GM04504 (cell line): ENCODE measurements around the gene ATP11C.

Source experiments
- DNase-seq: peaks from one replicate; pipeline ENCODE4 v3.0.0-alpha.2; 2012; ENCODE audit warnings: low read depth

Gene ATP11C

DNA sequence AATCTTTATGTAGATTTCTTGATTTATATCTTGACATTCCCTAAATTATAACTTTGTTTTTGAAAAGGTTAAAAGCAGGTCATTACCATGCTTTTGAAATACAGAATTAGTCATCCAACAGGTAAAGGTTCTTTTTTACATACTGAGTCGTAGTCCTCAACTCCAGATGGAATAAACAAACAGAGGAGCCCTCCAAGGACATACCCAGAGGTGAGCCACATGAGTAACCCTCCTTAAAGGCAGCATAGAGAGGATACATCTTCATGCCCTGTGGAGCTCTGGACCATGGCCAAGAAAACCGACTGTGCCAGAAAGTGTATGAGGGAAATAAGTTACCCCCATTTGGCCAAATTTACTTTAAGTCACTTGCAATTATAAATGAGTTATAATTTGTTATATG lies 129.6 kb downstream of the ATP11C start:
- no peak for DNase-seq

DNA sequence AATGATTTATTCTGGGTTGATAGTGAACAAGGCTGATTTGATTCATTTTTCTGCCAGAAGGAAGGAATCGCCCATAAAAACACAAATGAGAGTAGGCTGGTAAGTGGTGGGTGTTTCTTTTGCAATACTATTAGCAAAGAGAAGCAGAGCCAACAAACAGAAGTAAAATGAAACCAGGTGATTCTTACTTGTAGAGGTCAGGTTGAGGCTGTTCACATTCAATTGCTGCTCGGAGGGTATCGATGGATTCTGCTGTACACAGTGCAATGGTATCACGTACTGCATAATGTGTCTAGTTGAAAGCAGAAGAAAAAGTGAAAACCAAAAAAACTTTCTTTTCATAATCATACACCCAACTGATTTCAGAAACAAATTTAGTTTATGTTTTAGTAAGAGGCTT lies 130.8 kb downstream of the ATP11C start:
- DNase-seq: no peak

DNA sequence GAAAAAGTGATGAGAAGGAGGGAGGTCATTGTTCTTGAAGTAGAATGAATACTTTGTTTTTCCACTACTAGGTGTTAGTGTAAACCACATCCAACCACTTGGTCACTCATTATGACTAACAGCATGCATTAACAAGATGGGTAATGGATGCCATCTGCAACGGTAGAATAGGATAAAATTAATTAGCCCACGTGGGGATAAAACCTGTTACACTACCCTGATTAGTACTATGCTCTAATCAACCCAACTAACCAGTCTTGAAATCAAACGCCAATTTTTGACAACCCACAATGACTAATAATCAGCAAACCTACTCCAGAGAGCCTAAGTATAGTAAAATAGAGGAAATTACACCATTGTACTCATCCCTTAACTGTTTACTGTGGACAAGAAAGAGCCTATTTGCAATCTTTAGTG lies 131.4 kb downstream of the ATP11C start:
- DNase-seq: no peak

- DNase-seq: no peak
Observed at GRCh38 chrX:139798701-139799100, 134.2 kb downstream of the ATP11C start.

DNA sequence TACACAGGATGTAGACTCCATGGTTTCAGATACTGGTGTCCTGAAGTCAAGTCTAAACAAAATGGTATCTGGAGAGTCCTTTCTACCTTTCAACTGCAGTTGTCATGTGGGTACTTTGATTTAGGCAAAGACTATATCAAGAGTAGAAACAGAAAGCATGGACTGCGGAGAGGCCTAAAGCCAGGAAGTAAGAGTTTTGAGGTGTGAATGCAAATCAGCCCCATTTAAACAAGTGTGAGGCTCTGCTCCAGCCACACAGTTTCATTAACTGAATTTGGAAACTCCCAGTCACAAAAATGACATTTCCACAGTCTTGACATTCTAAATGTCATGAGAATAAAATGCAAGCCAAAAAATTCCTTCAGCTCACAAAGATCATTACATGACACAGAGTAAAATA lies 137.7 kb downstream of the ATP11C start:
- DNase-seq: no peak

DNA sequence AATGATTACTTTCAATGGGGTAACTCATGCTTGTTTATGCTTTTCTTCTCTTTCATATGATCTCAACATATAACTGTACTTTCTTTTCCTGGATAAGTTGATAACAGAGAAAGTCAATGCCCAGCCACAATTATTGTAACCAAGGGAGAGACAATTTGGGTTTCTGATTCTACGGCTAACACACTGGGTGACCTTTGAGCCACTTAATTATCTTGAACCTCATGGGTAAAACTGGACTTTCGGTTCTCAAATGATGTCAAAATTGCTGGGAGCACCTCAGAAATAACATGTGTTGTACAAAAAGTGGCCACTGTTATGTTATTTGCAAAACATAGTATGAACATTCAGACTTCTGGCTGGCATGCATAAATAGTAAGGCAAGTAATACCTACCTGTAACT lies 145.3 kb downstream of the ATP11C start:
- DNase-seq: no peak

DNA sequence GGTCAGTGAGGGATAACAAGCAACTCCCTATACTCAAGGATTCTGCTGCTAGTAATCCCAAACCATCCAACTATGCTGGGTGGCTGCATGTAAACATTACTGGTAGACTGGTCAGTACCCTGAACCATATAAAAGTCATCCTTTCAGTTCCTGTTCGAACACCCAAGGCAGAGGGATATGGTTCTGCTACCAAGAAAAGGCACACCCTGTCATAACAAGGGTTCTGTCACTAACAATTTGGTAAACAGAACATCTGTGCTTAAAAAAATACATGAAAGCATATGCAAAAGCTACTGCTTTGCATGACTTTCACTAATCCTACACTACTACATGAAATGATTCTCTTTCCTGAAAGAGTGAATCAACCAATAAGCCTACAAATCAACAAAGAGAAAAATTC lies 148.0 kb downstream of the ATP11C start:
- DNase-seq: no peak

- DNase-seq: no peak
Observed at GRCh38 chrX:139783959-139784358, 148.9 kb downstream of the ATP11C start.

DNA sequence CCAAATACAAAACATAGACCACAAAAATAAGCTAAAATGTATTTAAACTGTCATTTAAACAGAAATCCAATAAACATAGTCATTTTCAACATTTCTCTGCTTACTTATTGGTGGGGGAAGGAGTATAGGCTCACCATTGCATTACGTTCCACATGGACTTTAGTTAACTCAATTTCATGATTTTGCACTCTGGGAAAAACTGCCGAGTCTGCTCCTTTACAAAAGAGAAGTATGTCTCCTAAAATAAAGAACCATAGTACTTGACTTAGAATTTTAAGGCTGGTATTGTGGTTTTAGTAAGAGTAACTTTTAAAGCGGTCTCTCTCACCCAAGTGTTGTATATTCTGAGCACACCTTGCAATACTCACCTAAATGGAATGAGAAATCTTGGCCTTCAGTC lies 149.8 kb downstream of the ATP11C start:
- DNase-seq: no peak

GRCh38 chrX:139776599-139776998 lies 156.3 kb downstream of the ATP11C start:
- no peak for DNase-seq

DNA sequence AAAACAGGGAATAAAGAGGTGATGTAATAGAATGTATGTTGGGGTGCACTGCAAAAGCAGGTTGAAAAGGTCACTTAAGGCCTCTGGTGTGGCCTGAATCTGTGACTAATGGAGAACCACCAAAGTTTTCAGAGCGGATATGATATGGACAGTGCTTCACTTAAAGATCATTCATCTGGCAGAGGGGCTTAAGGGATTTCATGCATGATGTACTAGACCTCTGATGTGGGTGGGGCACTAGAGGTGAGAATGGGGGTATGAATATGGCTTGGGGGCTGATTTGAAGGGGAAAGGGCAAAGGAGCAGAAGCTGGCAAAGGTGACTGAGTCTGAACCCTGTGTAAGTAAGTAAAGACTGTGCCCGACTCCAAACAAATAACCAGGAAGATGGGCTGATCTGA lies 162.5 kb downstream of the ATP11C start:
- DNase-seq: no peak

GRCh38 chrX:139766545-139766983 lies 166.3 kb downstream of the ATP11C start:
- no peak for DNase-seq

DNA sequence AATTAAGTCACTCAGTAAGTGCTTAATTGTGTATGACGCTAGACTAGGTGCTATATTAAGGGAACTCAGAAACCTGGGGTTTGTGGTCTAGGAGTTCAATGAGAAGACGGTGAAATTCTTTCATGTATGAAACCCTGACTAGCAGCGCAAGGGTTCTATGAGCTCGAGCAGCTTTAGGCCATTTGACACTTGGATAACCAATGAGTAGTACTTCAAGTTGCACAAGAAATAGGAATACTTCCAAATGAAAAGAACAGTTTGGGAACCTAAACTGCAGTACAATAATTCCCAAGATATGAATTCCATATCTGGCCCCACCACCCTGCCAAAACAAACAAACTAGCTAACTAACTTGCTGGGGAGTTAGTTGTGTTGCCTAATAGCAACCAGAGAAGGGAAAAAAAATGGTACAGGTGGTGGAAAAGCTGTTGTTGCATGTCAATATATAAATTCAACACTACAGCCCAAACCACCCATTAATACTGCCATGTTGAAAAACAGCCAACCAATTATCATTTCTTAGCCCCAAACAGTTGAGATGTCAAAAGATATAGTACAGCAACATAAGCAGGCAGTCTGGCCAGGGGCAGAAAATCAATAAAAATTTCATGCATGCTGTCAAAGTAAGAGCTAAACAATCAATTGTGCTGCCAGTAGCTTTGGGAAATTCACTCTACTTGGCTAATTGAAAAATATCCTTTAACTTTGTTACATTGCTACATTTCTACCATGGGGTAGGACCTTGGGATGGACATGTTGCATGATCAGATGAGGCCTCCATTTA lies 170.3 kb downstream of the ATP11C start:
- no peak for DNase-seq

- no peak for DNase-seq
Observed at GRCh38 chrX:139759637-139760036, 173.2 kb downstream of the ATP11C start.

GRCh38 chrX:139758809-139759208 lies 174.0 kb downstream of the ATP11C start:
- DNase-seq: no peak

DNA sequence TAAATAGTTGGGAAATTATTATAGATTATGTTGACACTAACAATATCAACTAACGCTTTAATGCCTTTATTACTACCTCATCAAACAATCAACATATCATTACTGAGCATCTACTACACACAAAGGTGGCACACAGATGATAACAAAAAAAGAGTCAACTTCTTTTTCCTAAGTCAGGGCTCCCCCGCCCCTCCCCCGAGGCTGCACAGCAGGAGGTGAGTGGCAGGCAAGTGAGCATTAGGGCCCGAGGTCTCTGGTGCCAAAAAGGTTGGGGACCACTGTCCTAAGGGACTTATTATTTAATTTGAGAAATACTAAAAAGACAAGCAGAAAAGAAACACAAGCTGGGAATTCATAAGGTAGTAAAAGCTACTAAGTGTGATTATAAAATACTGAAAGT lies 174.6 kb downstream of the ATP11C start:
- DNase-seq: no peak

GRCh38 chrX:139751053-139751452 lies 181.8 kb downstream of the ATP11C start:
- DNase-seq: no peak

DNA sequence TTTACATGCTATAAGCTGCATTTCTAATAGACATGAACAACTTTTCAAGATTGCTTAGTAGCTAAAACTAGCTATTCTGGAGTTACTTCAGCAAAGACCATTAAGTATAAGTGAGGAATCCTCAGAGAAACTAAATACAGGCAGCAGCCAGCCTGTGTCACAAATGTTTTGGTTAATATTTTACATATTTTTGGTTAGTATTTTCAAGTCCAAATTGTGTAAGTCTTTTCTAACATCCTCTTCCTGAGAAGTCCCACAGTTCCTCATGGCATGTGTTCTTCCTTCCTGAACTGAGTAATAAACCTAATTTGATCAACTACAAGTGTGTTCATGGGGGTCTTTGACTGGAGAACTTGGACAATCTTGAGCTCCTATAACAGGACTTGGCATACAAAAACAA lies 182.5 kb downstream of the ATP11C start:
- DNase-seq: no peak

- DNase-seq: peak; percentile 40
Observed at GRCh38 chrX:139739138-139739537, 193.7 kb downstream of the ATP11C start.

GRCh38 chrX:139738581-139738980 lies 194.3 kb downstream of the ATP11C start:
- no peak for DNase-seq

GRCh38 chrX:139736151-139736550 lies 196.7 kb downstream of the ATP11C start:
- no peak for DNase-seq

DNA sequence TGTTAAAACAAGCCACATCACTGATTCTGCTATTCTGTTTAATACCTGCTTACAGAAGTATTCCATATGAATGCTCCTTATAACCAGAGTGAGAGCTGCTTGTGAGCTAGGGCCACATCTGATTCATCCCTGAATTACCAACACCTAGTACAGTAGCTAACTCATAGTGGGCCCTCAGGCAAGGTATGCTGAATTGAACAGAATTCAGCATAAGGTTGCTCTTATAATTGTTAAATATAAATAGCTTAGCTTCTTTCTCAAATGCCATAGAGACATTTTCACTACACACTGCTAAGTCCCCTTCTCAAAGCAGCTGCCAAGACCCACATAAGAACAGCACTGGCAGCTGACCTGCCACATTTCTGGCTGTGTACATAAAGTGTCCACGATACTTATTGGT lies 197.9 kb downstream of the ATP11C start:
- no peak for DNase-seq

DNA sequence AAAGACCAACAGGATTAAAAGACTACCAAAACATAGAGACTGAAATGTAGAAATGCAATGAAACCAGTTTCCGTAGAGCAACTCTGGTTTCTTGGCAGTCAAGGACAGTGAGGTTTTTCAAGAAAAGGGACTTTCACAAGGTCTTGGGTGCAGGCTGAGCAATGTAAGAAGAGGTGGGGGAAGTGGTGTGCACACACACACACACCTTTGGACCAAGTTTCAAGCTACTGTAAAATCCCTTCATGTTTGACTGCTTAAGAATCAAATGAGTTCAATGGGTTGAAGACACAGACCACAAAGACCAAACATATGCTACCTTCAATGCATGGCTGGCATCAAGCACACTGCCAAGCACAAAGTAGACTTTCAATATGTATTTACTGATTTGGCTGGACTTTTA lies 207.1 kb downstream of the ATP11C start:
- DNase-seq: no peak

DNA sequence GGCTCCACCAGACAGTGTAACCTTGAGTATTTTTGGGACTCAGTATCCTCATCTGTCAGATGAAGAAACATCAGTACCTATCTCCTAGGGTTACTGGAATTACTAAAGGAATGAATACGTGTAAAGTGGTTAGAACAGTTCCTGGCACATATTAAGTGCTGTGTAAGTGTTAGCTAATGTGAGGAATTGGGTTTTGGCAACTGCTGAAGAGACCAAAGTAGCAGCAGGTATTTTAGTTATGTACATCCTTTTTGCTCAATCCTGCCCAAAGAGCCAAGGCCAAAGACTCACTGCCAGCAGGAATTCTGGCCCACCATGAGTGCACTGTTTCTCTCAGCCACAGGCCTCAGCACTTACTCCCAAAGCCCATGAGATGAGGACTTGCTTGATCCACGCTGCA lies 208.2 kb downstream of the ATP11C start:
- no peak for DNase-seq
